HG02938 (cell line): Measurements from ENCODE around the gene ARHGAP26.
"Not testable (repeated sequence)": the region's sequence is repeated elsewhere in the genome, so short reads cannot be mapped to it uniquely, and the experiment has no call there.

Experiments
- ATAC-seq: cut with Tn5 transposase; IDR thresholded peaks from one replicate; pipeline ENCODE4 v1.9.1; 2021; ENCODE audit warnings: mild to moderate bottlenecking, moderate library complexity; ENCODE audit not compliant: unreplicated experiment

Gene ARHGAP26

GRCh38 chr5:142946547-142947426 is 176.6 kb downstream of the ARHGAP26 start:
- ATAC-seq = no peak

- no peak for ATAC-seq
Observed at GRCh38 chr5:142947427-142947709, 177.2 kb downstream of the ARHGAP26 start.

GRCh38 chr5:142952229-142952628 is 182.1 kb downstream of the ARHGAP26 start:
- no peak for ATAC-seq

GRCh38 chr5:142952871-142953270 is 182.7 kb downstream of the ARHGAP26 start:
- not testable (repeated sequence) for ATAC-seq

- no peak for ATAC-seq
Observed at GRCh38 chr5:142954455-142954854, 184.3 kb downstream of the ARHGAP26 start.

GRCh38 chr5:142955628-142956027 is 185.5 kb downstream of the ARHGAP26 start:
- no peak for ATAC-seq

GRCh38 chr5:142957528-142957927 is 187.4 kb downstream of the ARHGAP26 start:
- ATAC-seq = no peak

GRCh38 chr5:142958944-142959682 is 188.9 kb downstream of the ARHGAP26 start:
- no peak for ATAC-seq

GRCh38 chr5:142959683-142960657 is 189.8 kb downstream of the ARHGAP26 start:
- ATAC-seq = no peak

- no peak for ATAC-seq
Observed at GRCh38 chr5:142961440-142962173, 191.4 kb downstream of the ARHGAP26 start.

- ATAC-seq = no peak
Observed at GRCh38 chr5:142962174-142962533, 192.0 kb downstream of the ARHGAP26 start.

- ATAC-seq = not testable (repeated sequence)
Observed at GRCh38 chr5:142965258-142966120, 195.3 kb downstream of the ARHGAP26 start.

- no peak for ATAC-seq
Observed at GRCh38 chr5:142966121-142966420, 195.9 kb downstream of the ARHGAP26 start.

GRCh38 chr5:142969186-142969585 is 199.0 kb downstream of the ARHGAP26 start:
- no peak for ATAC-seq

GRCh38 chr5:142969624-142970439 is 199.7 kb downstream of the ARHGAP26 start:
- ATAC-seq = no peak

- no peak for ATAC-seq
Observed at GRCh38 chr5:142970440-142971030, 200.4 kb downstream of the ARHGAP26 start.

- ATAC-seq = no peak
Observed at GRCh38 chr5:142971303-142972013, 201.3 kb downstream of the ARHGAP26 start.

- ATAC-seq = no peak
Observed at GRCh38 chr5:142972064-142972570, 201.9 kb downstream of the ARHGAP26 start.
